Hepatocyte (in vitro differentiated cells): ENCODE measurements around the gene RIC1.

Experiments used
- CTCF ChIP-seq: fragments of 200-600 bp; sonication (generic); IDR thresholded peaks from 2 replicates; pipeline ENCODE4 v1.5.1; 2016; ENCODE audit warnings: antibody characterized with exemption, mild to moderate bottlenecking; ENCODE audit not compliant: poor library complexity
- EZH2 ChIP-seq: fragments of 200-600 bp; sonication (generic); IDR thresholded peaks from 2 replicates; pipeline ENCODE4 v1.6.1; 2016; ENCODE audit warnings: antibody characterized with exemption, mild to moderate bottlenecking, borderline replicate concordance
- EZH2phosphoT487 ChIP-seq: fragments of 200-600 bp; sonication (generic); IDR thresholded peaks from one replicate; pipeline ENCODE4 v1.6.1; 2018; ENCODE audit warnings: antibody characterized with exemption, mild to moderate bottlenecking, low read depth, moderate library complexity; ENCODE audit not compliant: unreplicated experiment, severe bottlenecking

GRCh38 chr9:5811751-5812150 lies 182.8 kb downstream of the RIC1 start:
- TF ChIP-seq CTCF (no peak), EZH2phosphoT487 (no peak), EZH2 (no peak)
